HepG2 (cell line): ENCODE measurements around the gene KCNH8.

ENCODE experiments used
- CREM ChIP-seq, 2 experiments: sonication (generic) in 1 of 2; formaldehyde crosslinking in 1 of 2; IDR thresholded peaks; 2 replicates each; pipeline versions ENCODE4 v1.4.0 to v1.6.1; 2016 to 2020; ENCODE audit warnings: antibody characterized with exemption in 1 of 2, mild to moderate bottlenecking in 1 of 2, missing genetic modification reagents in 1 of 2
- JUND ChIP-seq: sonication (generic); formaldehyde crosslinking; IDR thresholded peaks from 2 replicates; pipeline ENCODE4 v1.8.0; 2022; ENCODE audit warnings: mild to moderate bottlenecking, missing genetic modification reagents
- MAFG ChIP-seq: sonication (generic); formaldehyde crosslinking; IDR thresholded peaks from 2 replicates; pipeline ENCODE4 v1.5.1; 2020; ENCODE audit warnings: mild to moderate bottlenecking, missing genetic modification reagents
- POLR2A ChIP-seq, 2 experiments: IDR thresholded peaks; 2 replicates each; pipeline ENCODE4 v1.6.1; 2011; ENCODE audit warnings: low read depth in 2 of 2, low read length in 2 of 2, mild to moderate bottlenecking in 1 of 2, moderate library complexity in 1 of 2; ENCODE audit not compliant: insufficient read depth in 1 of 2
- PRDM15 ChIP-seq: sonication (generic); formaldehyde crosslinking; IDR thresholded peaks from 2 replicates; pipeline ENCODE4 v1.4.0; 2020; ENCODE audit warnings: missing genetic modification reagents
- SOX13 ChIP-seq, 3 experiments: fragments of 450-650 bp in 1 of 3; sonication (generic) in 1 of 3; formaldehyde crosslinking in 1 of 3; IDR thresholded peaks in 2 of 3; conservative IDR thresholded peaks in 1 of 3; 2 replicates each; pipeline versions ENCODE4 v1.5.0 to v1.6.1; 2016 to 2020; ENCODE audit warnings: antibody characterized with exemption in 1 of 3, mild to moderate bottlenecking in 1 of 3, missing compliant biosample characterization in 1 of 3, missing genetic modification reagents in 1 of 3, moderate library complexity in 1 of 3
- USF2 ChIP-seq, 2 experiments: sonication (generic) in 1 of 2; formaldehyde crosslinking in 1 of 2; IDR thresholded peaks; 2 replicates each; pipeline versions ENCODE4 v1.5.1 to v1.6.1; 2011 to 2020; ENCODE audit warnings: borderline replicate concordance in 1 of 2, low read depth in 1 of 2, low read length in 1 of 2, mild to moderate bottlenecking in 1 of 2, missing genetic modification reagents in 1 of 2, moderate library complexity in 1 of 2
- ZBTB43 ChIP-seq: sonication (generic); formaldehyde crosslinking; conservative IDR thresholded peaks from 2 replicates; pipeline ENCODE4 v1.4.0; 2020; ENCODE audit warnings: missing genetic modification reagents
- ZNF335 ChIP-seq: sonication (generic); formaldehyde crosslinking; IDR thresholded peaks from 2 replicates; pipeline ENCODE4 v1.4.0; 2020; ENCODE audit warnings: missing genetic modification reagents
- TF ChIP-seq, protein P1 (sequence below): sonication (generic); formaldehyde crosslinking; IDR thresholded peaks from 2 replicates; pipeline ENCODE4 v1.5.0; 2020; ENCODE audit warnings: mild to moderate bottlenecking, missing genetic modification reagents, moderate library complexity
- TF ChIP-seq, protein P2 (sequence below): sonication (generic); formaldehyde crosslinking; IDR thresholded peaks from 2 replicates; pipeline ENCODE4 v1.8.0; 2022; ENCODE audit warnings: missing genetic modification reagents, mild to moderate bottlenecking, moderate library complexity, borderline replicate concordance
- TF ChIP-seq, protein P3 (sequence below): sonication (generic); formaldehyde crosslinking; IDR thresholded peaks from 2 replicates; pipeline ENCODE4 v1.4.0; 2020; ENCODE audit warnings: missing genetic modification reagents

DNA sequence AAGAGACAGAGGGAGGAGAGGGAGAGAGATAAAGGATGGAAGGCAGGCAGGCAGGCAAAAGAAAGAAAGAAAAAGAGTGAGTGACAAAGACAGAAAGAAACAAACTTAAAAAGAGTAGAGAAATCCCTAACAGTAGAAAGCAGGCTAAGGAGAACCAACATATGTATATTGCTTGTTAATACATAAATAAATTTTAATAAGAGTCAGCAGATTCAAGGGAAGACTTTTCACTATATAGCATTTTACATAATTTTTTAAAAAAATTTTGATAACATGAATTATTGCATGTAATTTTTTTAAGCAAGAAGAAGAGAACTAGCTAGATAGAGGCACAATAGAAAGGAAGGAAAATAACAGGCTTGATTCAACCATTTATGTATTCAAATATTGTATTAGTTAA lies 291.6 kb downstream of the KCNH8 start:
- TF ChIP-seq PRDM15 (CRISPR knock-in tag) (no peak), USF2 (IDR thresholded peaks at IDR 0.05; ENCODE audit: low read depth, low read length) (no peak), USF2 (CRISPR knock-in tag; IDR thresholded peaks at IDR 0.05; ENCODE audit: borderline replicate concordance) (no peak), SOX13 (IDR thresholded peaks at IDR 0.05) (no peak), SOX13 (CRISPR knock-in tag; conservative IDR thresholded peaks at IDR 0.05 in 1 of 2, IDR thresholded peaks at IDR 0.05 in 1 of 2) (no peak), POLR2A (IDR thresholded peaks at IDR 0.05; ENCODE audit: insufficient read depth in 1 of 2, low read depth in 2 of 2, low read length in 2 of 2) (no peak), MAFG (CRISPR knock-in tag) (no peak), ZBTB43 (CRISPR knock-in tag) (no peak), JUND (no peak), CREM (IDR thresholded peaks at IDR 0.05) (no peak), CREM (CRISPR knock-in tag; IDR thresholded peaks at IDR 0.05) (no peak), ZNF335 (CRISPR knock-in tag) (no peak)
- TF ChIP-seq, protein P1, sequence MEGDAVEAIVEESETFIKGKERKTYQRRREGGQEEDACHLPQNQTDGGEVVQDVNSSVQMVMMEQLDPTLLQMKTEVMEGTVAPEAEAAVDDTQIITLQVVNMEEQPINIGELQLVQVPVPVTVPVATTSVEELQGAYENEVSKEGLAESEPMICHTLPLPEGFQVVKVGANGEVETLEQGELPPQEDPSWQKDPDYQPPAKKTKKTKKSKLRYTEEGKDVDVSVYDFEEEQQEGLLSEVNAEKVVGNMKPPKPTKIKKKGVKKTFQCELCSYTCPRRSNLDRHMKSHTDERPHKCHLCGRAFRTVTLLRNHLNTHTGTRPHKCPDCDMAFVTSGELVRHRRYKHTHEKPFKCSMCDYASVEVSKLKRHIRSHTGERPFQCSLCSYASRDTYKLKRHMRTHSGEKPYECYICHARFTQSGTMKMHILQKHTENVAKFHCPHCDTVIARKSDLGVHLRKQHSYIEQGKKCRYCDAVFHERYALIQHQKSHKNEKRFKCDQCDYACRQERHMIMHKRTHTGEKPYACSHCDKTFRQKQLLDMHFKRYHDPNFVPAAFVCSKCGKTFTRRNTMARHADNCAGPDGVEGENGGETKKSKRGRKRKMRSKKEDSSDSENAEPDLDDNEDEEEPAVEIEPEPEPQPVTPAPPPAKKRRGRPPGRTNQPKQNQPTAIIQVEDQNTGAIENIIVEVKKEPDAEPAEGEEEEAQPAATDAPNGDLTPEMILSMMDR (CRISPR knock-in tag): no peak
- TF ChIP-seq, protein P2, sequence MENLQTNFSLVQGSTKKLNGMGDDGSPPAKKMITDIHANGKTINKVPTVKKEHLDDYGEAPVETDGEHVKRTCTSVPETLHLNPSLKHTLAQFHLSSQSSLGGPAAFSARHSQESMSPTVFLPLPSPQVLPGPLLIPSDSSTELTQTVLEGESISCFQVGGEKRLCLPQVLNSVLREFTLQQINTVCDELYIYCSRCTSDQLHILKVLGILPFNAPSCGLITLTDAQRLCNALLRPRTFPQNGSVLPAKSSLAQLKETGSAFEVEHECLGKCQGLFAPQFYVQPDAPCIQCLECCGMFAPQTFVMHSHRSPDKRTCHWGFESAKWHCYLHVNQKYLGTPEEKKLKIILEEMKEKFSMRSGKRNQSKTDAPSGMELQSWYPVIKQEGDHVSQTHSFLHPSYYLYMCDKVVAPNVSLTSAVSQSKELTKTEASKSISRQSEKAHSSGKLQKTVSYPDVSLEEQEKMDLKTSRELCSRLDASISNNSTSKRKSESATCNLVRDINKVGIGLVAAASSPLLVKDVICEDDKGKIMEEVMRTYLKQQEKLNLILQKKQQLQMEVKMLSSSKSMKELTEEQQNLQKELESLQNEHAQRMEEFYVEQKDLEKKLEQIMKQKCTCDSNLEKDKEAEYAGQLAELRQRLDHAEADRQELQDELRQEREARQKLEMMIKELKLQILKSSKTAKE (CRISPR knock-in tag): no peak
- TF ChIP-seq, protein P3, sequence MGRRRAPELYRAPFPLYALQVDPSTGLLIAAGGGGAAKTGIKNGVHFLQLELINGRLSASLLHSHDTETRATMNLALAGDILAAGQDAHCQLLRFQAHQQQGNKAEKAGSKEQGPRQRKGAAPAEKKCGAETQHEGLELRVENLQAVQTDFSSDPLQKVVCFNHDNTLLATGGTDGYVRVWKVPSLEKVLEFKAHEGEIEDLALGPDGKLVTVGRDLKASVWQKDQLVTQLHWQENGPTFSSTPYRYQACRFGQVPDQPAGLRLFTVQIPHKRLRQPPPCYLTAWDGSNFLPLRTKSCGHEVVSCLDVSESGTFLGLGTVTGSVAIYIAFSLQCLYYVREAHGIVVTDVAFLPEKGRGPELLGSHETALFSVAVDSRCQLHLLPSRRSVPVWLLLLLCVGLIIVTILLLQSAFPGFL: no peak
